Activated CD8-positive, alpha-beta T cell treated with anti-CD3 and anti-CD28 coated beads, Interleukin-2, amount 10 ng/mL, durations not matched to agents 7 days and 5 days (primary cell): Measurements from ENCODE around the gene ST3GAL3. TPM values are rescaled to one million over a fixed set of nuclear protein-coding genes. Genes with fewer than 3 reads are reported as not detected.

Experiments used
- ATAC-seq: fragments of 150-1000 bp; cut with Tn5 transposase; one replicate; pipeline ENCODE4 v1.10.0; 2021; ENCODE audit warnings: moderate library complexity
- CTCF ChIA-PET: fragments of 350-600 bp; sonication (Branson Sonifier 250); formaldehyde crosslinking; loops from one replicate; lab custom pipeline; 2021; ENCODE audit warnings: antibody characterized with exemption; lab: Charles Lee
- POLR2A ChIA-PET: fragments of 350-600 bp; sonication (Branson Sonifier 250); formaldehyde crosslinking; loops from one replicate; lab custom pipeline; 2021; ENCODE audit warnings: antibody characterized with exemption; lab: Charles Lee
- DNase-seq: peaks from one replicate; pipeline ENCODE4 v3.0.0-alpha.2; 2020
- H3K27ac Mint-ChIP-seq: one replicate; pipeline ENCODE4 v1.8.0; 2021; ENCODE audit warnings: mild to moderate bottlenecking, mixed read lengths
- H3K27me3 Mint-ChIP-seq: one replicate; pipeline ENCODE4 v1.8.0; 2021; ENCODE audit warnings: low read depth, mixed read lengths
- H3K36me3 Mint-ChIP-seq: one replicate; pipeline ENCODE4 v1.8.0; 2021; ENCODE audit warnings: low read depth, mixed read lengths
- H3K4me1 Mint-ChIP-seq: one replicate; pipeline ENCODE4 v1.8.0; 2021; ENCODE audit warnings: low read depth, mixed read lengths
- H3K4me3 Mint-ChIP-seq: one replicate; pipeline ENCODE4 v1.8.0; 2021; ENCODE audit warnings: mild to moderate bottlenecking, mixed read lengths
- H3K9me3 Mint-ChIP-seq: one replicate; pipeline ENCODE4 v1.8.0; 2022; ENCODE audit warnings: mixed read lengths; ENCODE audit not compliant: insufficient read depth
- total RNA-seq, 2 experiments: library from RNA; stranded (reverse); gene quantifications; one replicate each; pipeline ENCODE4 v1.2.3, GENCODE V29; 2021

Gene ST3GAL3
- total RNA-seq, 2 experiments from 2014 or later = 20.4 to 23.3 TPM

GRCh38 chr1:43760745-43761317 is 53.5 kb downstream of the ST3GAL3 start:
- no peaks in the 10 kb centered on the region for H3K27me3 Mint-ChIP-seq

DNA sequence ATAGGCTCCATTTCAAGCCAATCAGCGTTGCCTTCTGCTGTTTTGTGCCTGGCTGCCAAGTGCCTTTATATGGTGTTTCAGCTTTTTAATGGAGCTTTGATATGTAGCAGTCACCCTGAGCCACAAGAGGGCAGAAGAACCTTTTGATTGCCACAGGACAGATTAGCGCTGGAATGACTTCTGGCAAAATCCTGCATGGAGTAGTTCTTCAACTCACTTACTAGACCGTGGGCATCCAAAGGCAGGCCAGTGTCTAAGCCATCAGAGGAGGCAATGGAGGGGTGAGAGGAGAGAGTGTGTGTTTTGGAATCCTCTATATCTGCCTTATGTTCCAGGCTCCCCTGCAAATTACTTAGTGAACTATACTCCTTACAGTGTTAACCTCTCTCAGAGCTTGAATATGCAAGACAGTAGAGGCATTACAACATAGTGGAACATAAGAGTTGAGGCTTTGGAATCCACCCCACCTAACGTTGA is 56.2 kb downstream of the ST3GAL3 start:
- POLR2A ChIA-PET = interaction anchor here (1.6 kb wide), 1 partner anchor 183 kb away, joined by 5 read pairs; no protein-coding TSS in a partner anchor
- no peak overlapping the region for H3K4me3 Mint-ChIP-seq
- H3K9me3 Mint-ChIP-seq = no peaks in the 10 kb centered on the region
- CTCF ChIA-PET = interaction anchor here (0.6 to 13.2 kb wide), 64 partner anchors 9 to 811 kb away, joined by 3 to 506 read pairs (median 5); partner anchors contain the start of genes ARTN, DPH2, IPO13 and KDM4A
- no peaks in the 10 kb centered on the region for H3K4me1 Mint-ChIP-seq
- no peaks in the 10 kb centered on the region for H3K36me3 Mint-ChIP-seq
- peak; percentile 64 for DNase-seq
- peak; percentile 78 for ATAC-seq
- H3K27me3 Mint-ChIP-seq = no peaks in the 10 kb centered on the region
- H3K27ac Mint-ChIP-seq = no peak overlapping the region

More at GRCh38 chr1:43760745-43761317, 53.5 kb downstream of the ST3GAL3 start:
- ChIA-PET CTCF (interaction anchor here (13.2 kb wide), 1 partner anchor 172 kb away, joined by 506 read pairs; the partner anchor contains the start of gene ARTN), POLR2A (no interaction called here)
- Mint-ChIP-seq H3K9me3 (no peaks in the 10 kb centered on the region), H3K36me3 (no peaks in the 10 kb centered on the region), H3K4me1 (no peaks in the 10 kb centered on the region), H3K4me3 (no peak overlapping the region), H3K27ac (no peak overlapping the region)
- DNase-seq (no peak), ATAC-seq (no peak)

DNA sequence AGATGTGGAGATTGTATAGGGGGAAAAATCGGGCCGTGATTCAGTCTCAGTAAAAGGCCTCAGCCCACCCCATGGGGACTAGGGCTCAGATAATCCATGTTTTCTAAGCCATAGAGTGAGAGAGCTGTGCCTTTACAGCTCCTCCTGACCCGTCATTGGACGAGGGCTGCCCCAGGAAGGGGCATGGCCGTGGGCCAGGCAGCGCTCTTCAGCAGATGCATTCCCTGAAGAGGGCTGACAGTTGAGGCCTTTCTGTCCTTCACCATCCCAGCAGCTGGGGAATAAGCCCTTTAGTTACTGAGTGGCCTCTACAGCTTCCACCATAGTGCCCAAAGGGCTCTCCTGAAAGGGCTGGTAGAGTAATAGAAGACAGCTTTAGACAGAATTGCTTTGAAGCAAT is 57.2 kb downstream of the ST3GAL3 start:
- Mint-ChIP-seq H3K27me3 (no peaks in the 10 kb centered on the region), H3K36me3 (no peaks in the 10 kb centered on the region), H3K4me3 (no peak overlapping the region), H3K27ac (no peak overlapping the region), H3K4me1 (no peaks in the 10 kb centered on the region), H3K9me3 (no peaks in the 10 kb centered on the region)
- ATAC-seq = no peak
- DNase-seq = no peak
- ChIA-PET POLR2A (interaction anchor here (1.0 kb wide), 1 partner anchor 170 kb away, joined by 3 read pairs; no protein-coding TSS in a partner anchor), CTCF (interaction anchor here (0.7 to 13.2 kb wide), 24 partner anchors 9 to 283 kb away, joined by 3 to 506 read pairs (median 8); partner anchors contain the start of genes ARTN, IPO13, KDM4A and PTPRF)

- H3K9me3 Mint-ChIP-seq = no peaks in the 10 kb centered on the region
- ChIA-PET CTCF (interaction anchor here (0.8 to 13.2 kb wide), 5 partner anchors 115 to 236 kb away, joined by 3 to 506 read pairs (median 6); partner anchors contain the start of gene ARTN), POLR2A (interaction anchor here (0.9 to 1.3 kb wide), 2 partner anchors 116 to 143 kb away, joined by 3 read pairs; partner anchors contain the start of gene KDM4A)
- DNase-seq (no peak), ATAC-seq (no peak)
- H3K36me3 Mint-ChIP-seq = no peaks in the 10 kb centered on the region
- H3K4me1 Mint-ChIP-seq = no peaks in the 10 kb centered on the region
- H3K27ac Mint-ChIP-seq = no peak overlapping the region
- no peaks in the 10 kb centered on the region for H3K27me3 Mint-ChIP-seq
- no peak overlapping the region for H3K4me3 Mint-ChIP-seq
Measured at GRCh38 chr1:43766086-43766784, 58.9 kb downstream of the ST3GAL3 start.

- ATAC-seq = no peak
- Mint-ChIP-seq H3K4me3 (no peak overlapping the region), H3K27ac (no peak overlapping the region), H3K9me3 (no peaks in the 10 kb centered on the region), H3K27me3 (no peaks in the 10 kb centered on the region), H3K4me1 (no peaks in the 10 kb centered on the region), H3K36me3 (peaks cover 2% of the 10 kb centered on the region)
- ChIA-PET POLR2A (no interaction called here), CTCF (interaction anchor here (1.4 to 13.2 kb wide), 2 partner anchors 166 to 237 kb away, joined by 6 to 506 read pairs; partner anchors contain the start of gene ARTN)
- DNase-seq = no peak
Measured at GRCh38 chr1:43766818-43767525, 59.6 kb downstream of the ST3GAL3 start.

GRCh38 chr1:43768168-43768567 is 60.8 kb downstream of the ST3GAL3 start:
- Mint-ChIP-seq H3K4me1 (no peaks in the 10 kb centered on the region), H3K36me3 (peaks cover 2% of the 10 kb centered on the region), H3K27me3 (no peaks in the 10 kb centered on the region), H3K27ac (no peak overlapping the region), H3K9me3 (no peaks in the 10 kb centered on the region), H3K4me3 (no peak overlapping the region)
- DNase-seq (no peak), ATAC-seq (no peak)
- ChIA-PET POLR2A (no interaction called here), CTCF (interaction anchor here (1.1 to 13.2 kb wide), 2 partner anchors 8 to 165 kb away, joined by 3 to 506 read pairs; partner anchors contain the start of gene ARTN)

DNA sequence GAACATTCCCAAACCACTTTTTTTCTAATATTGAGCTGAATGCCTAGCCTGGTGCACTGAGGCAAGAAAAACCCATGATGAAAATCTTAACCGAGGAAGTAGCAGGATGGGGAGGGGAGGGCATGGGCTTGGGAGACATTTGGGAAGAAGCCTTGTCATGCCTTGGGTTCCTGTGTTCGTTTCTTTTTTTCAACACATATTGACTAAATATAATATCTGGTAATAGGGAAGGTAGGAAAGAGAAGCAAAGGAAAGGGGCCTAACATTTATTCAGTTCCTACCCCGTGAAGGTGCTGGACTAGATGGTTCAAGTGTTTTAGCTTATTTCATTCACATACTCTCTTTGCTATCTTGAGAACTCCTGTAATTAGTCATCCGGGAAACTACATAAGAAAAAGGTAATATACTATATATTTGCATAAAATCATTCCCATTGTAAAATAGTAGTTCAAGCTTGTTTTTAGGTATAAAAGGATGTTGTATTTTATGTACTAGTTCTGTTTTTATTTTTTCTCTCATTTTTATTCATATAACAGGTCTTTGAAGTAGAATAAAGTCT is 62.1 kb downstream of the ST3GAL3 start:
- Mint-ChIP-seq H3K4me1 (no peaks in the 10 kb centered on the region), H3K27me3 (no peaks in the 10 kb centered on the region), H3K36me3 (peaks cover 5% of the 10 kb centered on the region), H3K9me3 (no peaks in the 10 kb centered on the region), H3K27ac (no peak overlapping the region), H3K4me3 (no peak overlapping the region)
- POLR2A ChIA-PET = interaction anchor here (0.5 kb wide), 1 partner anchor 108 kb away, joined by 3 read pairs; no protein-coding TSS in a partner anchor
- ATAC-seq (no peak), DNase-seq (no peak)
- CTCF ChIA-PET = interaction anchor here (1.0 to 13.2 kb wide), 4 partner anchors 10 to 176 kb away, joined by 3 to 506 read pairs (median 4); partner anchors contain the start of gene ARTN

DNA sequence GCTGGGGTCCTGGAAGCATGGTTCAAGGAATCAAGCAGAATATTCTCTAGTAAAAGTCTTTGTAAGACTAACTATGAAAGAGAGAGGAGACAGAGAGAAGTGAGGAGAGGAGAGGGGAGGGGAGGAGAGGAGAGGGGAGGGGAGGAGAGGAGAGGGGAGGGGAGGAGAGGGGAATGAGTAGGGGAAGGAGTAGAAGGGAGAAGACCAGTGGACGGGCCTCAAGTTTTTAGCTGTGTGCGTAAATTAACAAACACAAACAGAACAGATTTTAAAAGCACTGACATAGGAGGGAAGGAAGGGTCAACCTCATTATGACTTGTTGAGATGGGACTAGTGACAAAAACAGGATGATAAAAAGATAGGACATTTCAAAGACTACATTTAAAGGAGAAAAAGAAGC is 62.8 kb downstream of the ST3GAL3 start:
- Mint-ChIP-seq H3K4me1 (no peaks in the 10 kb centered on the region), H3K9me3 (no peaks in the 10 kb centered on the region), H3K4me3 (no peak overlapping the region), H3K36me3 (peaks cover 8% of the 10 kb centered on the region), H3K27ac (no peak overlapping the region), H3K27me3 (no peaks in the 10 kb centered on the region)
- POLR2A ChIA-PET = no interaction called here
- CTCF ChIA-PET = interaction anchor here (1.0 to 13.2 kb wide), 3 partner anchors 10 to 176 kb away, joined by 3 to 506 read pairs (median 5); partner anchors contain the start of gene ARTN
- ATAC-seq (no peak), DNase-seq (no peak)

GRCh38 chr1:43772978-43773377 is 65.6 kb downstream of the ST3GAL3 start:
- no peaks in the 10 kb centered on the region for H3K4me1 Mint-ChIP-seq
- H3K27me3 Mint-ChIP-seq = no peaks in the 10 kb centered on the region
- no peak for DNase-seq
- no peak for ATAC-seq
- CTCF ChIA-PET = interaction anchor here (1.0 to 3.8 kb wide), 4 partner anchors 9 to 173 kb away, joined by 3 to 21 read pairs (median 3); no protein-coding TSS in a partner anchor
- no peaks in the 10 kb centered on the region for H3K9me3 Mint-ChIP-seq
- H3K4me3 Mint-ChIP-seq = no peak overlapping the region
- no peak overlapping the region for H3K27ac Mint-ChIP-seq
- POLR2A ChIA-PET = no interaction called here
- H3K36me3 Mint-ChIP-seq = peaks cover 28% of the 10 kb centered on the region

GRCh38 chr1:43773821-43774220 is 66.5 kb downstream of the ST3GAL3 start:
- ChIA-PET POLR2A (no interaction called here), CTCF (interaction anchor here (1.0 to 3.8 kb wide), 4 partner anchors 10 to 161 kb away, joined by 3 to 21 read pairs (median 5); no protein-coding TSS in a partner anchor)
- ATAC-seq (no peak), DNase-seq (no peak)
- no peak overlapping the region for H3K27ac Mint-ChIP-seq
- H3K4me1 Mint-ChIP-seq = peaks cover under 1% of the 10 kb centered on the region
- H3K36me3 Mint-ChIP-seq = peaks cover 31% of the 10 kb centered on the region
- H3K27me3 Mint-ChIP-seq = no peaks in the 10 kb centered on the region
- H3K4me3 Mint-ChIP-seq = no peak overlapping the region
- H3K9me3 Mint-ChIP-seq = no peaks in the 10 kb centered on the region

DNA sequence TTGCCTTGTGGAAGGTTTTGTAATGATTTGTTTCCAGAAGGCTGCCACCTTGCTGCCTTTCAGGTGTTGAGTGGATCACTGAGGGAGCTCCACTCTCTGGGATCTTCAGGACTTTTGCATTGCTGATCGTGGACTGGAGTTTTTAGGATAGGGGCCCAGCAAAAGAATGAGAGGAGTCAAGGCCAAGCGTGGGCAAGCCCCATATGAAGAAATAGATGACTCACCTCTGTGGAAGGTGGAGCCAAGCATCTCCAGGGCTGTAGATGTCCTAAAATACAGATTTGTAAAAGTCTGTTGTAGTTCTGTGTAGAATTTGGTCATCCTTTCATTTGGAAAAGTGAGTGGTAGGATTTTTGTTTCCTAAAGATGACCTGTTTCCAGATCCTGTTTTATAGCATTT is 67.0 kb downstream of the ST3GAL3 start:
- Mint-ChIP-seq H3K4me3 (no peak overlapping the region), H3K27me3 (no peaks in the 10 kb centered on the region), H3K4me1 (peaks cover 6% of the 10 kb centered on the region), H3K36me3 (peaks cover 36% of the 10 kb centered on the region), H3K9me3 (no peaks in the 10 kb centered on the region), H3K27ac (no peak overlapping the region)
- DNase-seq = no peak
- CTCF ChIA-PET = interaction anchor here (1.4 to 3.8 kb wide), 2 partner anchors 11 to 160 kb away, joined by 7 to 21 read pairs; no protein-coding TSS in a partner anchor
- POLR2A ChIA-PET = no interaction called here
- no peak for ATAC-seq
